ES-I3 (cell line): Measurements from ENCODE around the gene CD2BP2.
"Not testable (repeated sequence)": the region's sequence is repeated elsewhere in the genome, so short reads cannot be mapped to it uniquely, and the experiment has no call there.

Source experiments
- H3K36me3 ChIP-seq: 2 replicates; pipeline ENCODE4 v1.6.1; 2013; ENCODE audit warnings: mild to moderate bottlenecking, low read length, control low read depth, moderate library complexity; ENCODE audit not compliant: insufficient read depth
- H3K4me1 ChIP-seq: 2 replicates; pipeline ENCODE4 v1.6.1; 2013; ENCODE audit warnings: mild to moderate bottlenecking, control low read depth, low read length; ENCODE audit not compliant: insufficient read depth
- H3K9ac ChIP-seq: 2 replicates; pipeline ENCODE4 v1.6.1; 2013; ENCODE audit warnings: low read depth, mild to moderate bottlenecking, low read length, moderate library complexity
- H3K9me3 ChIP-seq: 2 replicates; pipeline ENCODE4 v1.6.1; 2013; ENCODE audit warnings: mild to moderate bottlenecking, low read length, moderate library complexity; ENCODE audit not compliant: control insufficient read depth, insufficient read depth

Gene CD2BP2

DNA sequence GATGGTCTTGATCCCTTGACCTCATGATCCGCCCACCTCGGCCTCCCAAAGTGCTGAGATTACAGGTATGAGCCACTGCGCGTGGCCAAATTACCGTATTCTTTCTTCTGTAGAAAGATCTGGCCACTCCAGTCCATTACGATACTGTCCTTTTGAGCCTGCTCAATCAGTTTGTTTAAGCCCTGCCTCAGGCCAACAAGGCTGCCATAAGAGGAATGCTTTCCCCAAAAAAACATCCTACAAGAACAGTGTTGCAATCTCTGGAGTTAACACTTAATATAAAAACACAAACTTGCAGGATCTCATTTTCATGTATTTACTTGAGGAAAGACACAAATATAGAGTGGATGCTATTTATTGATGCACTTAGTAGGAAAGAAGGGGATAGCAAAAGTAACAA, 30.9 kb downstream of the CD2BP2 start:
- not testable (repeated sequence) for H3K4me1 ChIP-seq, H3K9ac ChIP-seq, H3K36me3 ChIP-seq

DNA sequence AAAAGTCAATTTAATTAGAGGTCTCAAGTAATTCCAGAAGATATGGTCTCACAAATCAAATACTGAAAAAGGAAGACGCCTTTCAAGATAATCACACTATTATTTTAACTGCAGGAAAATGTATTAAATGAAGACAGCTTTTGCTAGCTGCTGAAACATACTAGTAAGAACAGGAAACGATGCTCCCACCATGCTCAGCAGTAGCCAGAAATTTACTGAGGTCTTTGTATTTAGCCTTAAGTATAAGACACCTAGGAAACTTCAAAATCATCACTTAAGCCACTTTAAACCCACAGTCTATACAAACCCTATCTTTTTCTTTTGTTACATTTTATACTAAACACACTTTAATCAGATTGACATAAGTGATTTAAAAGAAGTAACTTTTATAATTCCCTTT, 36.5 kb downstream of the CD2BP2 start:
- not testable (repeated sequence) for H3K4me1 ChIP-seq, H3K36me3 ChIP-seq, H3K9me3 ChIP-seq, H3K9ac ChIP-seq

More for the DNA sequence above, 30.9 kb downstream of the CD2BP2 start:
- H3K9me3 ChIP-seq: not testable (repeated sequence)

- not testable (repeated sequence) for H3K9me3 ChIP-seq, H3K9ac ChIP-seq, H3K4me1 ChIP-seq
Observed at GRCh38 chr16:30310937-30311336, 44.2 kb downstream of the CD2BP2 start.

DNA sequence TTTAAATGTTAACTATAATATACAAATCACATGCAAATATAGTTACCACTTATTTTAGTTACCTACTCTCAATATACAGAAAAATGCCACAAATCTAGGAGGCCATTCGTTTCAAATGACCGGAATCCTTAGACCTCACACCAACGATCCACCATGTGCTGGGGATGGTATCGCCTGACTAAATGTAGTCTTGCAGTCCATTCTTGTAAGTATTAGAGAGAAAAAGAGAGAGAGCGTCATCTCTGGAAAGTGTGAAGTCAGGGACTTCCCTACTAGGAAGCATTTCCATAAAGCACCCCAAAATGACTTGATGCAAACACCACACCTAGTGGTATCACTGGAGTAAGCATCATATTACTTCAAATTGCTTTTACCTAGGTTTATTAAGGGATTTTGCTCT, 45.9 kb downstream of the CD2BP2 start:
- H3K4me1 ChIP-seq, H3K36me3 ChIP-seq, H3K9ac ChIP-seq, H3K9me3 ChIP-seq: not testable (repeated sequence)

More at GRCh38 chr16:30310937-30311336, 44.2 kb downstream of the CD2BP2 start:
- not testable (repeated sequence) for H3K36me3 ChIP-seq
